Embryonic facial prominence (tissue), 1 donor: ENCODE results near the gene DELE1.
"Not testable (repeated sequence)": the region's sequence is repeated elsewhere in the genome, so short reads cannot be mapped to it uniquely, and the experiment has no call there.

ENCODE experiments used
- DNase-seq: peaks from one replicate; pipeline ENCODE4 v3.0.0-alpha.2; 2016; ENCODE audit errors: extremely low spot score

The DELE1 gene

GRCh38 chr5:141889282-141889871, 34.3 kb upstream of the DELE1 start:
- DNase-seq: no peak

GRCh38 chr5:141890429-141890828, 33.2 kb upstream of the DELE1 start:
- not testable (repeated sequence) for DNase-seq

GRCh38 chr5:141897425-141897824, 26.2 kb upstream of the DELE1 start:
- DNase-seq: no peak

GRCh38 chr5:141898448-141899049, 25.1 kb upstream of the DELE1 start:
- no peak for DNase-seq

GRCh38 chr5:141902015-141902814, 21.5 kb upstream of the DELE1 start:
- no peak for DNase-seq

- DNase-seq: no peak
Observed at GRCh38 chr5:141903261-141903660, 20.4 kb upstream of the DELE1 start.

GRCh38 chr5:141904551-141904950, 19.1 kb upstream of the DELE1 start:
- no peak for DNase-seq

- DNase-seq: no peak
Observed at GRCh38 chr5:141906517-141906916, 17.2 kb upstream of the DELE1 start.

- no peak for DNase-seq
Observed at GRCh38 chr5:141906972-141907371, 16.7 kb upstream of the DELE1 start.

GRCh38 chr5:141908796-141909195, 14.9 kb upstream of the DELE1 start:
- no peak for DNase-seq

- no peak for DNase-seq
Observed at GRCh38 chr5:141909212-141909611, 14.5 kb upstream of the DELE1 start.

GRCh38 chr5:141910271-141910673, 13.4 kb upstream of the DELE1 start:
- DNase-seq: no peak

GRCh38 chr5:141913560-141914198, 10.0 kb upstream of the DELE1 start:
- no peak for DNase-seq

- DNase-seq: no peak
Observed at GRCh38 chr5:141914199-141914743, 9.4 kb upstream of the DELE1 start.

- DNase-seq: no peak
Observed at GRCh38 chr5:141914797-141915196, 8.9 kb upstream of the DELE1 start.

- no peak for DNase-seq
Observed at GRCh38 chr5:141915881-141916336, 7.8 kb upstream of the DELE1 start.

GRCh38 chr5:141916522-141916921, 7.1 kb upstream of the DELE1 start:
- no peak for DNase-seq

GRCh38 chr5:141917760-141918159, 5.9 kb upstream of the DELE1 start:
- DNase-seq: no peak

GRCh38 chr5:141919218-141920119, 4.2 kb upstream of the DELE1 start:
- DNase-seq: no peak

GRCh38 chr5:141920771-141921170, 2.9 kb upstream of the DELE1 start:
- DNase-seq: no peak

GRCh38 chr5:141922827-141923447, 734 bp upstream of the DELE1 start:
- DNase-seq: not testable (repeated sequence)
